CD4-positive, alpha-beta T cell (primary cell): Measurements from ENCODE around the gene XKR3. TPM values are rescaled to one million over a fixed set of nuclear protein-coding genes. Genes with fewer than 3 reads are reported as not detected.

Source experiments
- ATAC-seq: fragments of 200-7000 bp; cut with Tn5 transposase; one replicate; pipeline ENCODE4 v1.10.0; 2022; ENCODE audit warnings: mild to moderate bottlenecking; ENCODE audit not compliant: poor library complexity
- CTCF ChIA-PET: fragments of 350-600 bp; sonication (Branson Sonifier 250); formaldehyde crosslinking; loops from one replicate; lab custom pipeline; 2021; ENCODE audit warnings: antibody characterized with exemption, inconsistent platforms; lab: Charles Lee
- POLR2A ChIA-PET: fragments of 350-600 bp; sonication (Branson Sonifier 250); formaldehyde crosslinking; loops from one replicate; lab custom pipeline; 2021; ENCODE audit warnings: antibody characterized with exemption, inconsistent platforms; lab: Charles Lee
- DNase-seq, 14 experiments: peaks; one replicate each; pipeline ENCODE4 v3.0.0-alpha.2; 2013 to 2020; ENCODE audit warnings: mixed read lengths in 2 of 14
- H3K27ac ChIP-seq, 2 donors: one replicate each; pipeline versions ENCODE4 v1.5.1 to v1.7.0; 2013; ENCODE audit warnings: low read length in 2 of 2, low read depth in 1 of 2, mild to moderate bottlenecking in 1 of 2
- H3K27me3 ChIP-seq, 2 experiments: 1 replicate in 1 of 2; 2 replicates in 1 of 2; pipeline versions ENCODE4 v1.6.1 to v1.7.0; 2013; ENCODE audit warnings: low read length in 2 of 2, control low read depth in 1 of 2, mild to moderate bottlenecking in 1 of 2, moderate library complexity in 1 of 2; ENCODE audit not compliant: insufficient read depth in 2 of 2, control insufficient read depth in 1 of 2
- H3K36me3 ChIP-seq: one replicate; pipeline ENCODE4 v1.6.1; 2013; ENCODE audit warnings: low read length, control low read depth; ENCODE audit not compliant: insufficient read depth
- H3K4me1 ChIP-seq: one replicate; pipeline ENCODE4 v1.6.1; 2013; ENCODE audit warnings: low read length, control low read depth; ENCODE audit not compliant: insufficient read depth
- H3K4me3 ChIP-seq: one replicate; pipeline ENCODE4 v1.5.1; 2013; ENCODE audit warnings: mild to moderate bottlenecking, low read length, moderate library complexity
- H3K9me3 ChIP-seq, 2 experiments: 1 replicate in 1 of 2; 2 replicates in 1 of 2; pipeline versions ENCODE4 v1.6.1 to v1.7.0; 2013; ENCODE audit warnings: low read length in 2 of 2, mild to moderate bottlenecking in 2 of 2, control low read depth in 1 of 2, moderate library complexity in 1 of 2; ENCODE audit not compliant: control insufficient read depth in 1 of 2, insufficient read depth in 1 of 2
- H3K27ac Mint-ChIP-seq: one replicate; pipeline ENCODE4 v1.8.0; 2020; ENCODE audit warnings: mixed read lengths
- H3K27me3 Mint-ChIP-seq: one replicate; pipeline ENCODE4 v1.8.0; 2021; ENCODE audit warnings: mixed read lengths
- H3K36me3 Mint-ChIP-seq: one replicate; pipeline ENCODE4 v1.8.0; 2021; ENCODE audit warnings: low read depth, mixed read lengths
- H3K4me1 Mint-ChIP-seq: one replicate; pipeline ENCODE4 v1.8.0; 2021; ENCODE audit warnings: low read depth, mixed read lengths
- H3K4me3 Mint-ChIP-seq: one replicate; pipeline ENCODE4 v1.8.0; 2020; ENCODE audit warnings: mild to moderate bottlenecking, mixed read lengths
- H3K9me3 Mint-ChIP-seq: one replicate; pipeline ENCODE4 v1.8.0; 2020; ENCODE audit warnings: mixed read lengths
- intact Hi-C, 2 experiments: fragments of 100-400 bp; cut with DNase I in 1 of 2; cut with micrococcal nuclease in 1 of 2; formaldehyde crosslinking; loops; one replicate each; pipeline versions ENCODE4 v1.15.1 to v1.9.0; 2023 to 2025; cut with DNase I, micrococcal nuclease
- total RNA-seq, 174 experiments: library from RNA in 2 of 174; stranded (reverse) in 2 of 174; gene quantifications; one replicate each; pipeline ENCODE4 v1.2.3 and lab custom pipeline; 2021 to 2026
- TF ChIP-seq, protein P1 (sequence below): fragments of 200-600 bp; IDR thresholded peaks from one replicate; pipeline ENCODE4 v1.8.0; 2022; ENCODE audit warnings: antibody characterized with exemption, mild to moderate bottlenecking

The XKR3 gene
- total RNA-seq, 2 experiments from 2014 or later = not detected

GRCh38 chr22:16834971-16835370, 9.8 kb upstream of the XKR3 start:
- ATAC-seq (no peak), DNase-seq (no peak)
- TF ChIP-seq, protein P1, sequence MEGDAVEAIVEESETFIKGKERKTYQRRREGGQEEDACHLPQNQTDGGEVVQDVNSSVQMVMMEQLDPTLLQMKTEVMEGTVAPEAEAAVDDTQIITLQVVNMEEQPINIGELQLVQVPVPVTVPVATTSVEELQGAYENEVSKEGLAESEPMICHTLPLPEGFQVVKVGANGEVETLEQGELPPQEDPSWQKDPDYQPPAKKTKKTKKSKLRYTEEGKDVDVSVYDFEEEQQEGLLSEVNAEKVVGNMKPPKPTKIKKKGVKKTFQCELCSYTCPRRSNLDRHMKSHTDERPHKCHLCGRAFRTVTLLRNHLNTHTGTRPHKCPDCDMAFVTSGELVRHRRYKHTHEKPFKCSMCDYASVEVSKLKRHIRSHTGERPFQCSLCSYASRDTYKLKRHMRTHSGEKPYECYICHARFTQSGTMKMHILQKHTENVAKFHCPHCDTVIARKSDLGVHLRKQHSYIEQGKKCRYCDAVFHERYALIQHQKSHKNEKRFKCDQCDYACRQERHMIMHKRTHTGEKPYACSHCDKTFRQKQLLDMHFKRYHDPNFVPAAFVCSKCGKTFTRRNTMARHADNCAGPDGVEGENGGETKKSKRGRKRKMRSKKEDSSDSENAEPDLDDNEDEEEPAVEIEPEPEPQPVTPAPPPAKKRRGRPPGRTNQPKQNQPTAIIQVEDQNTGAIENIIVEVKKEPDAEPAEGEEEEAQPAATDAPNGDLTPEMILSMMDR = no peak
- ChIA-PET POLR2A (no interaction called here), CTCF (no interaction called here)
- Mint-ChIP-seq H3K4me1 (no peaks in the 10 kb centered on the region), H3K4me3 (no peak overlapping the region), H3K27ac (no peak overlapping the region), H3K36me3 (no peaks in the 10 kb centered on the region), H3K27me3 (peaks cover 23% of the 10 kb centered on the region), H3K9me3 (no peaks in the 10 kb centered on the region)
- H3K27ac ChIP-seq = no peak overlapping the region
- intact Hi-C loops = no loop called here
- H3K4me3 ChIP-seq = no peak overlapping the region
- no peaks in the 10 kb centered on the region for H3K9me3 ChIP-seq
- no peaks in the 10 kb centered on the region for H3K4me1 ChIP-seq
- no peaks in the 10 kb centered on the region for H3K36me3 ChIP-seq
- peaks cover 0 to 10% of the 10 kb centered on the region in 2 experiments for H3K27me3 ChIP-seq

DNA sequence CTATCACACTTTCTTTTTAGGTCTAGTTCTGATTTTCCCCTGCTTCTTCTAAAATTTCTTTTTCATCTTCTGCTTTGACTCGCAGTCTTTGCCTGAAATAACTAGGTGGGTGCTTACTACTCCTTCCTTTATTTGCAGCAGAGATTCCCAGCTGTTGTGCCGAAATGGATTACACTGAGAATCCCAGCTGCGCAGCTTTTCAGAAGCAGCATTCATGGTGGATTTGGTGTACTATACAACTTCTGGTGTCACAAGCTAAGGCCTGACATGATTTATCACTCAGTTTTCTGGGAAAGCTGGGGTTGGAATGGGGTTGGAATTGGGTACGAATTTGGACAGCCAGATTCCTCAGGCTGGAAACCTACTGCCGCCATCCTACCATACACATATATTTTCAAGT, 6.0 kb upstream of the XKR3 start:
- Histone ChIP-seq H3K27ac (no peak overlapping the region), H3K4me1 (no peaks in the 10 kb centered on the region), H3K36me3 (no peaks in the 10 kb centered on the region), H3K9me3 (no peaks in the 10 kb centered on the region), H3K27me3 (peaks cover 0 to 10% of the 10 kb centered on the region in 2 experiments), H3K4me3 (no peak overlapping the region)
- DNase-seq (no peak), ATAC-seq (no peak)
- Mint-ChIP-seq H3K9me3 (no peaks in the 10 kb centered on the region), H3K4me3 (no peak overlapping the region), H3K27me3 (peaks cover 19% of the 10 kb centered on the region), H3K4me1 (no peaks in the 10 kb centered on the region), H3K27ac (no peak overlapping the region), H3K36me3 (no peaks in the 10 kb centered on the region)
- ChIA-PET POLR2A (no interaction called here), CTCF (no interaction called here)
- TF ChIP-seq, protein P1 = no peak
- intact Hi-C loops = no loop called here

- CTCF ChIA-PET = no interaction called here
- H3K4me3 Mint-ChIP-seq = no peak overlapping the region
Observed at GRCh38 chr22:16829985-16830384, 4.8 kb upstream of the XKR3 start.

More at GRCh38 chr22:16829985-16830384, 4.8 kb upstream of the XKR3 start:
- peaks cover 12% of the 10 kb centered on the region for H3K27me3 Mint-ChIP-seq
- peaks cover 9% of the 10 kb centered on the region for H3K4me1 Mint-ChIP-seq
- no peaks in the 10 kb centered on the region for H3K4me1 ChIP-seq
- no peaks in the 10 kb centered on the region for H3K9me3 ChIP-seq
- no peaks in the 10 kb centered on the region for H3K9me3 Mint-ChIP-seq
- TF ChIP-seq, protein P1 = no peak
- ATAC-seq (no peak), DNase-seq (no peak)
- no peaks in the 10 kb centered on the region for H3K36me3 Mint-ChIP-seq
- POLR2A ChIA-PET = no interaction called here
- intact Hi-C loops = no loop called here
- H3K36me3 ChIP-seq = no peaks in the 10 kb centered on the region
- H3K4me3 ChIP-seq = no peak overlapping the region
- peaks cover 0 to 10% of the 10 kb centered on the region in 2 experiments for H3K27me3 ChIP-seq
- H3K27ac ChIP-seq = no peak overlapping the region
- H3K27ac Mint-ChIP-seq = no peak overlapping the region
